ENCODE measurements around the gene ENOX1.
A peak's percentile ranks its signal among the peaks of the same experiment; 100 is the strongest.

The ENOX1 gene

DNA sequence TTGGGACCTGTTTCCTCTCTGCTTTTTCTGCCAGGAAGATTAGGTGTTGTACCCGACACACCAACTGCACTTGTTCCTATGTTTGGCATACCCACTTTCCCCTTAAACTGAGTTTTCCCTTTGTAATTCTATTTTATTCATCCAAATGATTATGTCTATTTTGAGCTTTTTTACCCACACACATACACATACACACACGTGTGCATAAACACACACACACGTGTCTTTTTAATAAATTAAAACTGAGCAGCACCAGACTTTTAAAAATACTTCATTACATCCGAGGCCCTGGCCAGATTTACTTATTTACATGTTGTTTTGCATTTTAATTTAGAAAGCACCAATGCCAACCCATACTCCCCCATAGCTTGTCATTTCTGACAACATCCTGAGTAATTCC is 413.4 kb downstream of the ENOX1 start:
- TF ChIP-seq, protein P1, sequence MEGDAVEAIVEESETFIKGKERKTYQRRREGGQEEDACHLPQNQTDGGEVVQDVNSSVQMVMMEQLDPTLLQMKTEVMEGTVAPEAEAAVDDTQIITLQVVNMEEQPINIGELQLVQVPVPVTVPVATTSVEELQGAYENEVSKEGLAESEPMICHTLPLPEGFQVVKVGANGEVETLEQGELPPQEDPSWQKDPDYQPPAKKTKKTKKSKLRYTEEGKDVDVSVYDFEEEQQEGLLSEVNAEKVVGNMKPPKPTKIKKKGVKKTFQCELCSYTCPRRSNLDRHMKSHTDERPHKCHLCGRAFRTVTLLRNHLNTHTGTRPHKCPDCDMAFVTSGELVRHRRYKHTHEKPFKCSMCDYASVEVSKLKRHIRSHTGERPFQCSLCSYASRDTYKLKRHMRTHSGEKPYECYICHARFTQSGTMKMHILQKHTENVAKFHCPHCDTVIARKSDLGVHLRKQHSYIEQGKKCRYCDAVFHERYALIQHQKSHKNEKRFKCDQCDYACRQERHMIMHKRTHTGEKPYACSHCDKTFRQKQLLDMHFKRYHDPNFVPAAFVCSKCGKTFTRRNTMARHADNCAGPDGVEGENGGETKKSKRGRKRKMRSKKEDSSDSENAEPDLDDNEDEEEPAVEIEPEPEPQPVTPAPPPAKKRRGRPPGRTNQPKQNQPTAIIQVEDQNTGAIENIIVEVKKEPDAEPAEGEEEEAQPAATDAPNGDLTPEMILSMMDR (conservative IDR thresholded peaks at IDR 0.05), result no peak
- no peak overlapping the region for H3K27ac ChIP-seq

DNA sequence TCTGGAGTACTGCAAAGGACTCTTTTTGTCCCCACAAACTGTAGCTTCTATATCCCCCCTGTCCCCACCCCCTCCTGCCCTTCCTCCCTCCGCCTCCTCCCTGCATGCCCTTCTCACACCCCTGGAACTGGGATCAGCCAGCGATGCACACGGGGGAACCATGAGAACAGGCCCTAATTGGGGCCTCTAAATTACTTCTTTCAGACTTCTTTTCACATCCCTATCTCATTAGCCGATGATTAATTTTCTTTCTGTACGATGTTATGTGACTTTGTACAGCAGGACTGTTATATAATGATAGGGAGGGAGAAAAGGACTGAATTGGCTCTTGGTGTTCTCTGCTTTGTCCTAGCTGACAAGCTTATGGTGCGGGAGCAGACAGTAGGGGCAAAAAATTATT is 415.9 kb downstream of the ENOX1 start:
- TF ChIP-seq, protein P1 (conservative IDR thresholded peaks at IDR 0.05), result no peak

DNA sequence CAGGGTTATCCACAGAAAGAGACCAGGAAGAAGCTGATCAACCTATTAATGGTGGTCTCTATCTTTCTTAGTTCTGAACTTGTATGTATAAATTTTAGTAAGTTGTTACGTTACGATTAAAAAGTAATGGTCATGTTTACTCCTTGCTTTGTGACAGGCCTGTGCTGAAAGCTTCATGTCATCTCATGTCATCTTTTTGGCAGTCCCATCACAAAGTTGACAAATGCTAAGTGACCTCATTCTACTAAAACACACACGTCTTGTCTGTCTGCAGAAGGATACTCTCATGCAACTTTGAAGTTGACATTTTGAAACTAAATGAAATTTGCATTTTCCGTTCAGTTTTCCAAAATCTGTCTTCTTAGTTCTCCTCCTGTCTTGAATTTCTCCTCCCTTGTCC is 417.5 kb downstream of the ENOX1 start:
- TF ChIP-seq, protein P1 (conservative IDR thresholded peaks at IDR 0.05), result no peak
- peak overlapping the region; percentile 75 for H3K27ac ChIP-seq

More for the DNA sequence above, 415.9 kb downstream of the ENOX1 start:
- peak overlapping the region; percentile 75; the same call in 1 of the 2 replicates for H3K27ac ChIP-seq

DNA sequence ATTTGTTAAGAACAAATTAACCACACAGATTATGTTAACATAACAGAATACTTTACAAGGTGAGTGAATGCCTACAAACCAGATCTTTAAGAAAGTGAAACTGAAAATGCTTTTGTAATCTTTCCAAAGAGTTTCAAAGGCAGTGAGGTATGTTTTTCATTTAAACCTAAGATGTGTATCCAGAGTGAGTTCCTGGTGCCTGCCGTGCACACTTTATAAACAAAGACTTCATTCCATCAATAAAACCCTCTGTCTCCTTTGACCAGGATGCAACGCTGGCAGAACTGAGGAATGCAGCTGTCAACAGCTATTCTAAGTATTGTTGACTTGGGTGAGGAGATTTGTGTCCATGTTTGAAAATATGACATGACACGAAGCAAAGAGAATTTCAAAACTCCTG is 418.8 kb downstream of the ENOX1 start:
- H3K27ac ChIP-seq, result peak overlapping the region; percentile 75
- TF ChIP-seq, protein P1 (conservative IDR thresholded peaks at IDR 0.05), result no peak

DNA sequence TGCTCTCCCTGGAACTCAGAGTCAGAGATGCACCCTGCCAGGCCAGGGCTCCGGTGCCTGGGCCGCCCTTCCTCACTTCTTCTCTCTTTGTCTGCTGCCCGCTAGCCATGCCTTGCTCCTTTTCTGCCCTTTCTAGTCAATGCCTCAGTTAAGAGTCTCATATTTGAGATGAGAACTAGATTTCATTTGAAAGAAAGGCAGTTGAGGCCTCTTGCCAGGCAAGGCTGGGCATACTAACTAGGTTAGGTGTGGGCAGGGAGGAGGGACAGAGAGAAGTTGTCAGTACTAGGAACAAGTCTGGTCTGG is 421.8 kb downstream of the ENOX1 start:
- H3K27ac ChIP-seq, result no peak overlapping the region; the same call in 1 of the 2 replicates
- TF ChIP-seq, protein P1 (conservative IDR thresholded peaks at IDR 0.05), result no peak

DNA sequence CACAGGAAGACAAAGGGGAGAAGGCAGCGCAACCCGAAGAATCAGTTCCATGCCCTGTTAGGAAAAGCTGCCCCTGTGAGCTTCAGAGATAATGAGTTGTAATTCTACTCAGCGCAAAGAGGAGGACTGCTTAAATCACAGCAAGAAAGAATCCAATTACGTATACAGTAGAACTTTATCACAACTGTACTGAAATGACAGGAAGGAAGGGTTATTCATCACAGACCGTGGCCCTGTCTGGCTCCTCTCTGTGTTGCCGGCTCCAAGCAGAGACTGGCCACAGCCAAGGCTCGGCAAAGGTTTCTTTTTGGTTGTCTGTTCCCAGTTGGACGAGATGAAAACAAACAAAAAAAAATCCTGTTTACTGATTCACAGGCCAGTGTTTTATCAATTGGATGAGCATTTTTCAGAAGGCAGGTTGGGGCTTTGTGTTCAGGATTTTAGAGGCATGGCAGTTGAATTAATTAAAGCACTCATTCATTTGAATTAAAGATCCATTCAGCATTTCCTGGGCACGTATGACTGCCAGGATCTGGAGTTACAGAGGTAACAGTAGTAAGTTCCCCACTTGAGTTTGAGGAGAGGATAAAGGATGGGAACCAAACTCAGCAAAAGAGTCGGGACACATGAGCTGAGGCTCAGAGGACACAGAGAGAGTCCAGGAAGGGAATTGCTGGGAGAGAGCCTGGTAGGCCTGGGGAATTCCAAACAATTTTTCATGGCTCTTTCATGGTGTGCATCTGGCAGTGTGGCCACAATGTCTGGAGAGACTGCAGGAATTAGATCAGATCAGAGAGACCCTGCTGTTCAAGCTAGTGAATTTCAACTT is 422.3 kb downstream of the ENOX1 start:
- TF ChIP-seq, protein P1 (conservative IDR thresholded peaks at IDR 0.05), result no peak
- H3K27ac ChIP-seq, result no peak overlapping the region; the same call in 1 of the 2 replicates

DNA sequence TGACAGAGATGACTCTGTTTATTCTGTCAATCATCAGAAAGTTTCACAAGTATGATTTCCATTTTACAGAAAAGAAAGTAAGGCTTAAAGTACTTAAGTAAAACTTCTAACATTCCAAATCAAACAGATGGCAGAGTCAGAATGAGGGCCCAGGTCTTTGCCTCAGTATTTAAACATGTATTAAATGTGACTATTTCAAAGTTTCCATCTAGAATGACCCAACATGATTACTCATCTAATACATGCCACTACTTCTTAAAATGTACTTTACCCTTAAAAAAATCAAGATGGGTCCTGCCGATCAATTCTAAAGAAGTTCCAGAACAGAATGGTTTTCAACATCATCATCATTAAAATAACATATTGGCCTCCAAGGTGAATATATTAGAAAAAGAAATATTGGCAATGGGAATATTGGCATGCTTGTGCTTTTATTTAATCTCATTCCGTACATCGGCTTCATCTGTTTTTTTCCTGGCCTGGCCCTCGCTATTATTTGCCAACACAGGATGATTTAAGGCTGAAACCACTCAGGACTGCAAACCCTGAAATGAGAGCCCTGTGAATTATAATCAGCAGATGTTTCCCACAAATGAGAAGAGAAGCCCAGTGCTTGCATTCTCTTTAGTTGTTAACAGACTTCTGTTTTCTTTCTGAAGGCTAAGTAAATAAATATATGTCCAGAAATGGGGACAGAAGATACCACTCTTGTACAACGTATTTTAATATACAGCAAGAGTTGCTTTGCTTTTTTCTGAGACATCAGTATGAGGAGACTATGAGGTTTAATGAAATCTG is 423.4 kb downstream of the ENOX1 start:
- H3K27ac ChIP-seq, result no peak overlapping the region
- TF ChIP-seq, protein P1 (conservative IDR thresholded peaks at IDR 0.05), result no peak
